HG02588 (cell line): ENCODE measurements around the gene KCNMB4.
"Not testable (repeated sequence)": the region's sequence is repeated elsewhere in the genome, so short reads cannot be mapped to it uniquely, and the experiment has no call there.

Experiments
- ATAC-seq: cut with Tn5 transposase; IDR thresholded peaks from one replicate; pipeline ENCODE4 v1.9.1; 2021; ENCODE audit warnings: mild to moderate bottlenecking, moderate library complexity; ENCODE audit not compliant: unreplicated experiment

KCNMB4 gene

GRCh38 chr12:70367258-70368141 is 1.4 kb downstream of the KCNMB4 start:
- ATAC-seq = no peak

GRCh38 chr12:70372881-70373280 is 6.8 kb downstream of the KCNMB4 start:
- no peak for ATAC-seq

GRCh38 chr12:70379846-70380245 is 13.8 kb downstream of the KCNMB4 start:
- ATAC-seq = no peak

- ATAC-seq = no peak
Observed at GRCh38 chr12:70383484-70383883, 17.4 kb downstream of the KCNMB4 start.

GRCh38 chr12:70383886-70384285 is 17.8 kb downstream of the KCNMB4 start:
- ATAC-seq = no peak

- ATAC-seq = no peak
Observed at GRCh38 chr12:70386771-70387170, 20.7 kb downstream of the KCNMB4 start.

DNA sequence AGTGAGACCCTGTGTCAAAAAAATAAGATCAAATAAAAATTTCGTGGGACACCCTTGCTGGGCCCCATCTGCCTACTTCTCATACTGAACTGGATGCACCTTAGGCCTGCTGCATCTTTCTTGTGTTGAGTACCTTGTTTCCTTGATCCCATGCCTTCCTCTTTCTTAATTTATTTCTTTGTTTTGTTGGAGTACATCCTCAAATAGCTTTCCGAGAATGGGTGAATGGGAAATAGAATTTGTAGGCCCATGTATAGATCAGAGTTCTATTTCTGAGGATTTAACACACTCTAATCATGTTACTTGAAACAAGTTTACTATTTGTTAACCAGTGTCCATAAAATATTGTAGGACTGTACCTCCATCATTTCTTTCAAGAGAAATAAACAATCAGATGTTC is 23.6 kb downstream of the KCNMB4 start:
- ATAC-seq = no peak

DNA sequence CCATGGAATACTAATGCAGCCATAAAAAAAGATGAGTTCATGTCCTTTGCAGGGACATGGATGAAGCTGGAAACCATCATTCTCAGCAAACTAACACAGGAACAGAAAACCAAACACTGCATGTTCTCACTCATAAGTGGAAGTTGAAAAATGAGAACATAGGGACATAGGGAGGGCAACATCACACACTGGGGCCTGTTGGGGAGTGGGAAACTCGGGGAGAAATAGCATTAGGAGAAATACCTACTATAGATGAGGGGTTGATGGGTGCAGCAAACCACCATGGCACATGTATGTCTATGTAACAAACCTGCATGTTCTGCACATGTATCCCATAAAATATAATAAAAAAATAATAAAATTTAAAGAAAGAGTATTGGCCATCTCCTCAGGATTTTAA is 26.5 kb downstream of the KCNMB4 start:
- ATAC-seq = not testable (repeated sequence)

DNA sequence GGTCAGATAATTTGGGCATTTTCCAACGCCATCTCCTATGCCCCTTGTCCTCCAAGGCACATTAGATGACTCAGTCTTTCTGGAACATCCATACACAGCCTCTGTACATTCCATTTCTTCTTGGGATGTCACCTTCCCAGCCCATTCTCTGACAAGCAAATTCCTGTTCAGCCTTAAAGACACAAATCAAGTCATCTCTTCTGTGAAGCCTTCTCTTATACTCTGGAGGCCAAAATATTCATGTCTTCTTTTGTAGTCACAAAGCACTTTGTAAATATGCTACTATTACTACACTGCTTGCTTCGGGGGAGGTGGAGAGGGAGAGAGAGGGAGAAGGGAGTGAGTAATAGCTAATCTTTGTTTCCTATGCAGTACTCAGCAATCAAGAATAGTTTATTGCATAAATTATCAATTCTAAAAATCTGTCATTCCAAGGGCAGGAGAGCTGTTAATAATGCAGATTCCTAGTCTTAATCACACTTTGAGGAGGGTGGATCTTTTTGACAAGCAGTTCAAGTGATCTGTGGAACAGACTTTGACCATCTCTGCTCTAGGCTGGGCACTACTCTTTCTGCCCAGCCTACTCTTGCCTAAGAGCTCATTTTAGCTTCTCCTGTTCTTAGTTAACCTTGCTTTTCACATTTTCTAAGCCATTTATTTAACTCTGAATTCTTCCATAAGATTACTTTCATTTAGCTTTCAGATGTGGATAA is 27.9 kb downstream of the KCNMB4 start:
- ATAC-seq = no peak

DNA sequence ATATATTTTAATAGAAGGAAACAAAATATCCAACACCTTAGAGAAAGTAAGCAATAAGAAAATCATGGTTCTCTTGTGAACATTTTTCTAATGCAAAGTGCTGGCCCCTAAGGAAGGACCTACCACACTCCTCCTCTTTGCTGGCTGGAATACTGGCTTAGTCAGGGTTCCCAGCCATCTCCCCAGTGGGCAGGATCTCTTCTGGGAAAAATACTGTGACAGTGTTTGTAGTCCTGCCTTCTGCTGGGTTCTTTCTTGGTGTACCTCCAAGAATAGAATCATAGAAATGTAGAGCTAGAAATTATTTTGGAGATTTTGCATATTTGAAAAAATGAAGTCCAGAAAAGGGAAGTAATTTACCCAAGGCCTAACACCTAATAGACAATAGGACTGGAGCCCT is 31.9 kb downstream of the KCNMB4 start:
- ATAC-seq = no peak

GRCh38 chr12:70398862-70399261 is 32.8 kb downstream of the KCNMB4 start:
- no peak for ATAC-seq

GRCh38 chr12:70399311-70399710 is 33.2 kb downstream of the KCNMB4 start:
- no peak for ATAC-seq

DNA sequence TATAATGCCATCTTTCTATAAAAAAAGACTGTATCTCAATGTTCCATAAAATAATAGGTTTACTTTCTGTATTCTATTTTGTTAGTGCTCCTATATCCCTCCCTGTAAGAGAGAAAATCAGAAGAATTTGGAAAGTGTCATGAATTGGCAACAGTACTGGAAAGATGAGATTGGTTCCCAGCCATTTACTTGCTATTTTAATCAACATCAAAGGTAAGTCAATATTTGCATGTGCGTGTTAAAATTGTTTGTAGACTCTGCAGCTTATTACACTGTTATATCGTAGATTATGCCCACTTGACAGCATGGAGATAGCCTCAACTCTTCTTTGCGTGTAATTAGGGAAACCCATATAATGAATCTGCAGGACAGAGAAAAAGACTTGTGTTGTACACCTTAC is 34.0 kb downstream of the KCNMB4 start:
- ATAC-seq = no peak

- no peak for ATAC-seq
Observed at GRCh38 chr12:70402597-70402996, 36.5 kb downstream of the KCNMB4 start.

GRCh38 chr12:70403826-70404225 is 37.7 kb downstream of the KCNMB4 start:
- no peak for ATAC-seq

DNA sequence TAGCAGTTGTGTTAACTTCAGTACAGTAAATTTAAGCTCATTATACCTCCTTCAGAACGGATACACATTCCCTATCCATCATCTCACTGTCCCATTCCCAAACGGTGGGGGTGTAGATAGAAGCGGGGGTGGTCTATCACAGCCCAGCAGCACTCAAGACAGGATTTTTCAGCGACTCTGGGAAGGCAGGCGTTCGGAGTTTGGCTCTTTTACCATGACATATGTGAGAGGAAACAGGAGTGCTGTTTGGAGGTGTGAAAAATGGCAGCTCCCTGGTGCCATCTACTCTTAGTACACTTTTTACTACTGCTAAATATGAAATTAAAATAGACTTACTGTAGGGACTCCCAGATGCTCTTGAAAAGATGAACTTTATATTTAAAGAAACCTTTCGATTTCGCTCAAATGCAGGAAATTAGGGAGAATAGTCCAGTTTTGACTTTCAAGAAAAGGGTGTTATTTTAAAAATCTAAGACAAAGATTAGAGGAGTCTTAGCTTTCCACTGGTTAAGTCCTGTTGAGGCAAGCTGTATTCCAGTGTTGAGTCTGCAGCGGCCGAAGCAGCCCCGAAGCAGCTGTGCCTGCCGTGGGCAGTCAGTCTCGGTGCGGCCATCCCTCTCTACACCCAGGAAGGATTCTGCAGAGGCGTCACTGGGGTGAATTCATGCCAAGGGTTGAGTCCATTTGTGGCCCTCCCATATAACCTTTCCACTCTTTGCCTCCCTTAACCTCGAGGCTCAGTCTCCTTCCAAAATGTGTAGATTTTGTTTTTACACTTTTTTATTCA is 42.1 kb downstream of the KCNMB4 start:
- ATAC-seq = no peak

GRCh38 chr12:70415987-70416386 is 49.9 kb downstream of the KCNMB4 start:
- no peak for ATAC-seq

GRCh38 chr12:70417121-70417520 is 51.0 kb downstream of the KCNMB4 start:
- ATAC-seq = no peak

DNA sequence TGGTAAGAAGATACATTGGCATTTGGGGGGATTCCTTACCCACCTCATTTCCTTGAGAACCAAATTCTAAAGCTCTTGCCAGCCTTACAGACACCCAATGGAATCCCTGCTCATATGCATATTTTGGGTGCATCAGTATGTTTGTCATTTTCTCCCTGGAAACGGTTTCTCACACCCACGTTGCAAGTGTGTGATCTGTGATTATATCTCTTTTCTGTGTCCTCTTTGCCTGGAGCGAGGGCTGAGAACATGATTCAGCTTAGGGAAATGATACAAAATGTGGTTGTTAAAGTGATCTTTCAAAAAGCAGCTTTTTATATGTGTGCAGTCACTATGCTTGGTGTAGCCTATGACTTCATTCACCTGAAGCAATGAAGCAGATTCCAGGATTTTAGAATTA is 52.0 kb downstream of the KCNMB4 start:
- ATAC-seq = no peak

DNA sequence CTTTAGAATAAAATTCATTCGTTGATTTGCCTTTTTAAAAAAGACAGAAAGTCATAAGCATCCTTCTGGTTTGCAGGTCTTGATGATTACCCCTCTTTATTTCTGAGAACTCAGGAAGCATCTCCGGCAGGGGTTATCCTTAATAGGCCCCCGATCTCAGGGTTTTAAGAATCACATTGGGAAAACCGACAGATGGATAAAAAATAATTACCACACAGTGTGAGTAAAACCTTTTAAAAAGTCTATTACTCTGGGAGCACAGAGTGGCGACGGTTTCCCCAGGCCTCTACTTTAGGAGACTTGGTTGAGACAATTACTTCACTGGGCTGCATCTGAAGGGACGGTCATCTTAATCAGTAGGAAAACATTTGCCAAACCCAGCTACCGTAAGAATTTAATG is 56.5 kb downstream of the KCNMB4 start:
- ATAC-seq = no peak

DNA sequence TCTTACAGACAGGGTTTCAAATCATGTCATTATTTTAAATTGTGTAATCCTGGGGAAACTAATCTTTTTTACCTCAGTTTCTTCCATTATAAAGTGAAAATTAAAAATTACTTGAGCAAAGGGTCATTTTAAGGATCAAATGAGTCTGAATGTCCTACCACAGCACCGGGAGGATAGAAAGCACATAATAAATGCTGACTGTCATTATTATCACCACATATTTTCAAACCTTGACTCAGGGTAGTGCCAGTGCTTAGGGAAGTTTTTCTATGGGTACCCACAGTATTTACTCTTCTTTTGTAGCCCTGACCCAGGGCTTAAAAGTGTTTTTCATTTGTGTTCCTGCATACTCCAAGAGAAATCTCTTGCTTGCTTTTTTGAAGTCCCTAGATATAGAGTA is 60.5 kb downstream of the KCNMB4 start:
- no peak for ATAC-seq
